Activated T-cell treated with anti-CD3 and anti-CD28 coated beads, Interleukin-2, amount 50 U/mL, for 1 hour (primary cell): ENCODE data around the gene GPR78.

Source experiments
- DNase-seq: peaks from one replicate; pipeline ENCODE4 v3.0.0-alpha.2; 2020

Gene GPR78, protein sequence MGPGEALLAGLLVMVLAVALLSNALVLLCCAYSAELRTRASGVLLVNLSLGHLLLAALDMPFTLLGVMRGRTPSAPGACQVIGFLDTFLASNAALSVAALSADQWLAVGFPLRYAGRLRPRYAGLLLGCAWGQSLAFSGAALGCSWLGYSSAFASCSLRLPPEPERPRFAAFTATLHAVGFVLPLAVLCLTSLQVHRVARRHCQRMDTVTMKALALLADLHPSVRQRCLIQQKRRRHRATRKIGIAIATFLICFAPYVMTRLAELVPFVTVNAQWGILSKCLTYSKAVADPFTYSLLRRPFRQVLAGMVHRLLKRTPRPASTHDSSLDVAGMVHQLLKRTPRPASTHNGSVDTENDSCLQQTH

DNA sequence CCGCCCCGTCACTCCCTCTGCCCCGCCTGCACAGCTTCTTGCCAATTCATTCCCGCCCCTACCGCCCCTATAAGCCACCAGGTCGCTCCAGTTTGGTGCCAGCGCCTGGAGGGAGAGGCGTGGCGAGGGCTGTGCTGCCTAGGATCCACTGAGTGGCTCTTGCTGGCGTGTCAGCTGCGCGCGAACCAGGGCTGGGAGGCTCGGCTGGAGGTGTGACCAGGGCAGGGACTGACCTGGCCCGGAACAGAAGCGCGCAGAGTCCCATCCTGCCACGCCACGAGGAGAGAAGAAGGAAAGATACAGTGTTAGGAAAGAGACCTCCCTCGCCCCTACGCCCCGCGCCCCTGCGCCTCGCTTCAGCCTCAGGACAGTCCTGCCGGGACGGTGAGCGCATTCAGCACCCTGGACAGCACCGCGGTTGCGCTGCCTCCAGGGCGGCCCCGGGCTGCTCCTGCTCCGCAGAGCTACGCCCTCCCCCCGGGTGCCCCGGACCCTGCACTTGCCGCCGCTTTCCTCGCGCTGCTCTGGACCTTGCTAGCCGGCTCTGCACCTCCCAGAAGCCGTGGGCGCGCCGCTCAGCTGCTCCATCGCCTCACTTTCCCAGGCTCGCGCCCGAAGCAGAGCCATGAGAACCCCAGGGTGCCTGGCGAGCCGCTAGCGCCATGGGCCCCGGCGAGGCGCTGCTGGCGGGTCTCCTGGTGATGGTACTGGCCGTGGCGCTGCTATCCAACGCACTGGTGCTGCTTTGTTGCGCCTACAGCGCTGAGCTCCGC is at the start of gene GPR78:
TSS of gene GPR78 (plus strand) at position 72 of the 773 bp plus-strand sequence. CDS start at position 663, 591 bp downstream.
- peak; percentile 27 for DNase-seq

DNA sequence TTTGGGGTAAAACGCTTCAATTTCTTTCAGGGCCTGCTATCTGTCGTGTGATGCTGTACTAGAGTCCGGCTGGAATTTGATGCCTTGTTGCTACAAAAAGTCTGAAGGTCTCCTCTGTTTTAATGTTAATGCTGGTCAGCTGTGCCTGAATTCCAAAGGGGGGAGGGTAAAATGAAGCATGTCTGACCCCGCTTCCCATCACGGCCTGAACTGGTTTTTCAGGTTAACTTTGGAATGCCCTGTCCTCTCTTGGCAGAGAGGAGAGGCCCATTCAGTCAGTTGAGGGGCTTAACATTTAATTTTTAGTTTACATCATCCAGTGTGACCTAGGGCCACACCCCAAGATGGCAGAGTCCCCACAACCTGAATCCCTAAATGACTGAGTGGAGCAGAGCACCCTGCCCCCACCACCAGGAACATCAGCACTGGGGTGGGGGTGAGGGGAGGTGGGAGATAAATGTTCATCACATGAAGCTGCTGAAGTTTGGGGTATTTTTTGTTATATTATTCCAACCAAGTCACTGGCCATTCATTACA is 47.9 kb upstream of the GPR78 start:
- DNase-seq = no peak

DNA sequence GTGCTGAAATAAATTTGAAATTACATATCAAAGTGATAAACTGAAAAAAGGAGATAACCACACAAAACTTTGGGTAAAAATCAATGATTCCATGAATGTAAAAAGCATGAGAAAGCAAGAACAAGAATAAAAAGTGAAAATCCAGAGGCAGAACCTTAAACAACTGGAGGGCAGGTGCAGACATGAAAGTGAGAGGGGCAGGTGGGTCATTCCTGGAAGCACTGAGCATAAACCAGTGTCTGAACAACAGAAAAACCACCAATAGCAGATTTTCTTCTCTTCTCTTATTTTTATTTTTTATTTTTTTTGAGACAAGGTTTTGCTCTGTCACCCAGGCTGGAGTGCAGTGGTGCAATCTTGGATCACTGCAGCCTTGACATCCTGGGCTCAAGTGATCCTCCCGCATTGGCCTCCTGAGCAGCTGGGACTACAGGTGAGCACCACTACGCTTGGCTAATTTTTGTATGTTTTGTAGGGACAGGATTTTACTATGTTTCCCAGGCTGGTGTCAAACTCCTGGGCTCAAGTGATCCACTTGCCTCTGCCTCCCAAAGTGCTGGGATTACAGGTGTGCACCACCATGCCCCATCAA is 46.8 kb upstream of the GPR78 start:
- no peak for DNase-seq

DNA sequence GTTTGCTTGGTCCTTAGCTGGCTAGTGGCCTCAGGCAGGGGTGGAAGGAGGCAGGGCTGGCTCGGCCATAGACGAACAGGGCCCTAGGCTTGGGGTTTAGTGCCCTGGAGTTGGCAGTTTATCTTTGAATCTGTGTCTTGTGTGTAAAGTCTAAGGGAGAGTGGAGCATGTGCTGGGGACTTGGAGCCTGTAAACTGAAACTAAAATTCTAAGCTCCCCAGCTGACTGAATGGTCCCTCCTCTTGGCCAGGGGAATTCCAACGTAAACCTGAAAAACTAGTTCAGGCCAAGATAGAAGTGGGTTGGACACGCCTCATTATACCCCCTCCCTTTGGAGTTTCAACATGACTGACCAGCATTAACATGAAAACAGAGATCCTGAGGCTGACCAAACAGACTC is 46.1 kb upstream of the GPR78 start:
- no peak for DNase-seq

DNA sequence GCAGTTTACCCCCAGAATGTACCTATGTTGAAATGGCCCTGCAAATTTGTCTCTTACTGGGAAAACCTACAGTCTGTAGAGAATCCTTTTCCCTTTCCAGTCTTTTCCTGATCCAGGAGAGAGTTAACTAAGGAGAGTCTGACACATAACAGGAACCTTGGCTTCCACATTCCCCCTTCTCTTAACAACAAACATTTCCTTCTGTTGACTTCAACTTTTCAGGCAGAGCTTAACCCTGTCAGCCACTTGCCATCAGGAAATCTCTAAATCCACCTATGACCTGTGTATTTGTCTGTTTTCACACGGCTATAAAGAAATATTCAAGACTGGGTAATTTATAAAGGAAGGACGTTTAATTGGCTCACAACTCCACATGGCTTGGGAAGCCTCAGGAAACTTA is 45.6 kb upstream of the GPR78 start:
- DNase-seq = no peak

DNA sequence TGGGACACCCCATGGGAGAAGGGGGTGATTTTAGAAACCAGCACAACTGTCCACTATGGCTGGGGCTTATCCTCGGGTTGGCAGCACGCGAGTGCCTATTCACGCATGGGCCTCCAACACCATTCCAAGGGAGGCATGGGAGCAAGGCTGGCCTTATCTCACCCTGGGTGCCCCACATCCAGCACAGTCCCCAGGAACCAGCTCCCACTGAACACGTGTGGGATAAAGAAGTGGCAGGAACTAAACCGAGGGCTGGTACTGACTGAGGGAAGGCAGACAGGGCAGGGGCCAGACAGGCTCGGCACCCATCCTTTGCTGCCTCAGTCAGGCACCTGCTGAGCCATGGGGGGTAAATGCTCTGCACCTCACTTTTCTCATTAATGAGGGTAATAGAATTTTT is 43.7 kb upstream of the GPR78 start:
- no peak for DNase-seq

DNA sequence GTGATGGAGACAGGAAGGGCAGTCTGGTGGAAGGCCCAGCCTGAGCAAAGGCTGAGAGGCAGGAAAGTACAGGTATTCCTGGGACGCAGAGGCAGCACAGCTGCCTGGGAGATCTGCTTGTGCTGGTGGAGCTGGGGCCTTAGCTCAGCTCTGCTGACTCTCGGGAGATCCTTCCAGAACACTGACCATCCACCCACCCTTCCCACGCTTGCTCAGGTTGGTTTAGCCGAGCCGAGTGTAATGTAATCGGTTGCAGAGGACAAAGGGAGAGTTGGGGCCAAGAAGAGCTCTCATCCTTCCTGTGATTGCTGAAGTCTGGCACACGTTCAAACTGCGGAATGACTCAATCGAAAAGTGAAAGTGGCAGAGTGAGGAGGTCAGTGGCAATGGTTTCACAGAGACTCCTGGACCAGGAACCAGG is 43.1 kb upstream of the GPR78 start:
- DNase-seq = no peak

DNA sequence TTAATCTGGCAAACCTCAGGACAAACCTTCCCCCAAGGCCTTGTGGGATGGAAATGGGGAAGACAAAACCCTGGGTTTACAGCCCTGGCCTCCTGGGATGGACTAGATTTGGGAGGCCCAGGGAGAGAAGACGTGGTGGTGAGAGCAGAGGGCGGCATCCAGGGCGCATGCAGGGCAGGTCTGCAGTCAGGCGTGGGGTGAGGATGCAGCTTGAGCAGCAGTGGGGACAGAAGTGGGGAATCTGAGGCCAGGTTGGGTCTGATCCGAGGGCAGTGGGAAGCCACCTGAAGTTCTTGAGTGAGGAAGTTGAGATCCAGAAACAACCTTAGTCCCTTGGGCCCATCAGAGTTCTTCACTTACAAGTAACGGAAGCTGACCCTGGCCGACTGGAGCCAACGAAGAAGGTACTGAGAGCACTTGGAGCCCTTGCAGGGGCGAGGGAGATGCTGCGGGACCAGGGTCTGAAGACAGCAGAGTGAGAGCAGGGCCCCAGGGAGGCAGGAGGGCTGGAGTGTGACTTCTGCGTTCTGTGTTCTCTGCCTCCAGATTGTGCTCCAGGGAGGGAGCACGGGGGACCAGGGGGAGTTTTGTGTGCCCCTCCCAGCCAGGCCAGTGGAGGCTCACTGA is 42.0 kb upstream of the GPR78 start:
- DNase-seq = no peak

DNA sequence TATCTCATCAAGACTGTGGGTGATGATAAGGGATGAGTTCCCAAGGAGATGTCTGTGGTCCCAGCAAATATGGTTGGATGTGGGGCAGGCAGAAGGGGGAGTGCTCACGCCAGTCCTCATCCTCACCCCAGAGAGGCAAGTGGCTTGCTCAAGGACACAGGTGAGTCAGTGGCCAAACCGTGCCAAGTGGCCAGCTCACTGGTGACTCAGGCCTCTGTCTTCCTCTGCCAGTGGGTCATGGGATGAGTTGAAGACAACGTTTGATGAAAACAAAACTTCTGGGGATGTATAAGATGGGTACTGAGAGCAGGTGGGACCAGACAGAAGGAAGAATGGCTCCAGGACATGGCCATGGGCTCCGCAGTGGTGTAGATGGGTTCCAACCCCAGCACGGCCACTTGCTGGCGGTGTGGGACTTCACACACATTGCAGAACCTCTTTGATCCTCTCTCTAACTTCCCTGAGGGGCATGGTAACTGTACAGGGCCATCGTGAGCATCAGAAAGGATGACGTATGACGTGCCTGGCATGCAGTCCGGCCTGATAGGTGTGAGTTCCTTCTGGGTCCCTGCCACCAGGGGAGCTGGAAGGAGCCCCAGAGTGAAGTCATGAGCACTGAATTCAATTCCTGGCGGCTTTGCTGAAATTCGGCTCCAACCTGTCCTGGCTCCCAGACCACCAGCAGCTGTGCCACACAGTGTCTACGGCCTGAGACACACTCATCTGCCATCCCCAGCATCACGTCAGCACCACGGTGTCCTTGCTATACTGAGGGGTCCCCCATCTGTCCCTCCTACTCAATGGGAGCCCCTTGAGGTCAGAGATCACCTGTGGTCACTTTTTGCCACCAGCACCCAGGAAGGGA is 41.3 kb upstream of the GPR78 start:
- no peak for DNase-seq

DNA sequence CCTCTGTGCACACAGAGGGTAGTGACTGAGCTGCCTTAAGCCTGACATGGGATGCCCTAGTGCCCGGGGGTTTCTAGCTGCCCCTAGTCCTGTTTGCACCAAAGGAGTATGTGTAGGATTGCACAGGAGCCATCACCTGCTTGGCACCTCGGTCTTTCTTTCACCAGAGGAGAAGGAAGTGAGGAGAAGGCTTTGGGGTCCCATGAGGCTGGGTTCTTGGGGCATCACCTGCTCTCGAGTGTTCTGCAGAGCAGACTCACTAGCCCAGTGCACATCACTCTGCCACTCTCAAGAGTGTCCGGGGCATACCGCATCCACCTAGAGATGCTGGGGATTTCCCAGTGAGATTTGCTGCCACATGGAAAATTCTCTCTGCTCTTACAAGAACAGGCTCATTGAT is 40.5 kb upstream of the GPR78 start:
- DNase-seq = peak; percentile 7

DNA sequence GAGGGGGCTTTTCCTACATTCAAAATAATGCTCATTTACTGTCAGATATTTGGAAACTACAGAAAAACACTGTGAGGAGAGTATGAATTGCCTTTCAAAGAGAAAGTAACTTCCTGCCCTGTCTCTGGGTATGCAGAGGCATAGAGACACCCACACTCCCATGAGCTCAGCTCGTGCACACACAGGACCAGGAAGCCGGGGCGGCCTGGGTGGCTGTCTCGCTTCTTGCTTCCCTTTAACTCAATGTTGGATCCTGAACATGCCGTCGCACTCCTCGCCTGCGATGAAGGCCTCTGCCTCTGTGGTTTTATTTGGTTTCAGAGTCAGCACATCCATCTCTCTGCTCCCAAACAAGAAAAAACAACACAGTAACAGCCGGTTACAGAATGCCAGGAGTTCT is 40.1 kb upstream of the GPR78 start:
- DNase-seq = peak; percentile 12

DNA sequence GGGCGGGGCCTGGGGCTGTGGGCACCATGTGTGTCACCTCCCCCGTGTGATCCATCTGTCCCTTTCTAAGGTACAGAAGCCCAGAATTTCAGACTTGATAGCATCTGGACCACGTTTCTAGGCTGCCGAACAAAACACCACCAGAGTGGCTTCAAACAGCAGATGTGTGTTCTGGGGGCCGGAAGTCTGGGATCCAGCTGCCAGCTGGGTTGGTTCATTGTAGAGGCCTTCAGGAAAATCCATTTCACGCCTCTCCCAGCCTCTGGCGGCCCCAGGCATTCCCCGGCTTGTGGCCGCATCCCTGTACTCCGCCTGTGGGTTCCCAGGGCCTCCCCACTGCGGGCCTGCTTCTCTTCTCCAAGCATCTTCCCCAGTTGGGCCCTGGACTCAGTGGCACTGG is 39.6 kb upstream of the GPR78 start:
- no peak for DNase-seq

DNA sequence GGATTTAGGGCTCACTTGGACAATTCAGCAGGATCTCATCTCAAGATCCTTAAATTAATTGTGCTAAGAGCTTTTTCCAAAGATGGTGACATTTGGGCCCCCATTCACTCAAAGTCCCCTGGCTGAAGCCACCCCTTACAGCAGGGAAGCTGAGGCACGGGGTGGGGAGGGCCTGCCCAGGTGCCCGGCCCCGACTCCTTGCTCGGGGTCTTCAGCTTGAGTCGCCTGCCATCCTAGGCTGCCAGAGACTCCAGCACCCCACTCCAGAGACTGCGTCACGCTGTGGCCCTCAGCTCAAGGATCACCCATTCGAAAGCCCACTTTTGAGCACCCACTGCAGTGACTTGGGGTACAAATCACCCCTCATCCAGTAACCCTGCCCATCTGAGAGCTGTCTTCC is 39.2 kb upstream of the GPR78 start:
- no peak for DNase-seq

DNA sequence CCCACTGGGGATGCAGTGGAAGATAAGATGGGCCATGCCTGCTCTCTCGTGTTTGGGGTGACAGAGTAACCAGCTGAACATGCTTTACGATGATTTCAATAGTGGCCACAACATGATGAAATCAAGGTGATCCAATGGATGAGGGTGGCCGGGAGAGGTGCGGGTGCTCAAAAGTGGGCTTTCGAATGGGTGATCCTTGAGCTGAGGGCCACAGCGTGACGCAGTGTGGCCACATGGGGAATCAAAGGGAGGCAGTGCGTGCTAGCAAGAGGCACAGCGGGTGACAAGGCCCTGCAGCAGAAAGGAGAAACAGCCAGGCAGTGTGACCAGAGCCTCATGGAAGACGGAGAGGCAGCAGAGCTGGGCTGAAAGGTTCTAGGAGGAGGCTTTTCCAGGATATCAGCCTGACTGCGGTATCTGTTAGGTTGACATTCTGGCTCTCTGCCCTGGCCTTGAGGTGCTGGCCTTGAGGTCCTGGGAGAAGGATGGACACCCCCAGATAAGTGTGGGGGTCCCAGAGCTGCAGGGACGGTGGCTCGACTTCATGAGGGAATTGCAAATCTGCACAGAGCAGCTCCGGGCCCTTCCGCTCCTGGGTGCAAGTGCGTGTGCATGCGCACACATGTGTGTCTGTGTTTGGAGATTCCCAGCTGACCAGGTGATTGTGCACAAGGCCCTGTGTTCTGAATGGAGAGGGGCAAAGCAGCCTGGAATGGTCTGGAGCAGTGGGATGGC is 38.0 kb upstream of the GPR78 start:
- peak; percentile 2 for DNase-seq

DNA sequence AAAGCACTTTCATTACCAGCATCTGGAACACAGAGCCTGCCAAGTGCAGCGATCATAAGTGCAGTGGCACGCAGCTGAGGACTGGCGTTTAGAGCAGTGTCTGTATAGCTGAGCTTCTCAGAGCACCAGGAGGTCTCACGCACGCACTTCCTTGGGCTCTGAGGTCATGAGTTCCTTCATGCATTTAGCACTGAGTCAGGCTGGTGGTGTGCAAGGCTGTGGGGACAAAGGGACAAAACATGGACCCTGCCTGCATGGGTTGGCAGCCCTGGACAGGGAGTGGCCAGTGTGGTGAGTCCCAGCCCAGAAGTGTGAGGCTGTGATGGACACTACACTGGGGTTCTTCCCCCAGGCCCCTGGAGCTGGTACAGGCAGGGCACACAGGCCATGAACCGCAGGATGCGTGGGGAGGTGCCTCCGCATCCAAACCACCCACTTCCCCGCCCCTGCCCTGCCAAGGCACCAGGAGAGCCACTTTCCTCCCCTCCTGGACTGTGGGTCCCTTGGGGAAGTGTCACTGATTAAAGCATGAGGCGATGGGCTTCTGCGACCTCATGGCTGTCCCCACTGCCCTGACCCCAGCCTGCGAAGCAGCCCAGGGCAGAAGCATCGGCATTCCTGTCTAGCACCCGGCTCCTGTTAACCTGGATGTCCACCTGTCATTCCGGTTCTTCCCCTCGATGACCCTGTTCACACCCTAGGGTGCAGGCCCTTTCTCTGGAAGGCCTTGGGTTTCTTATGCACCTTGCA is 37.2 kb upstream of the GPR78 start:
- no peak for DNase-seq

DNA sequence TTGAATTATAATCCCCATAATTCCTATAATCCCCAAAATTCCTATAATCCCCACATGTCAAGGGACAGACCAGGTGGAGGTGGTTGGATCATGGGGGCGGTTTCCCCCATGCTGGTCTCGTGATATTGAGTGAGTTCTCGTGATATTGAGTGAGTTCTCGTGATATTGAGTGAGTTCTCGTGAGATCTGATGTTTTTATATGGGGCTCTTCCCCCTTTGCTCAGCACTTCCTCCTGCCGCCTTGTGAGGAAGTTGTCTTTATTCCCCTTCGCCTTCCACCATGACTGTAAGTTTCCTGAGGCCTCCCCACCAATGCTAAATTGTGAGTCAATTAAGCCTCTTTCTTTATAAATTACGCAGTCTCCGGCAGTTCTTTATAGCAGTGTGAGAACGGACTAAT is 36.6 kb upstream of the GPR78 start:
- DNase-seq = no peak

DNA sequence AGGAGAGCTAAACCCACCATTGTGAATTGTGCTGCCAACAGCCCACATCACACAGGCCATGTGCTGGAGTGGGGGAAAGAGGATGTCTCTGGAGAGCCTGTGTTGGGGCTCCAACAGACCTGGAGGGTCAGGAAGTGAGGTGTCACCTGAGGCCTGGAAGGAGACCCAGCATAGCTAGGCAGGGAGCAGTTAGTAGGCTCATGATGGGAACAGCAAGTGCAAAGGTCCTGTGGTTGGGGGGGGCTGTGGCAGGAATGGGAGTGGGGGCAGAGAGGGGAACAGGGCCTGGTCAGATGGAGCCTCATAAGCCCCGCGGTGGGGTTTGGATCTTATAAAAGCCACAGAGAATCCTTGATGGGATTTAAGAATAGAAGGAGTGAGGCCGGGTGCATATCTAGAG is 35.9 kb upstream of the GPR78 start:
- DNase-seq = no peak

DNA sequence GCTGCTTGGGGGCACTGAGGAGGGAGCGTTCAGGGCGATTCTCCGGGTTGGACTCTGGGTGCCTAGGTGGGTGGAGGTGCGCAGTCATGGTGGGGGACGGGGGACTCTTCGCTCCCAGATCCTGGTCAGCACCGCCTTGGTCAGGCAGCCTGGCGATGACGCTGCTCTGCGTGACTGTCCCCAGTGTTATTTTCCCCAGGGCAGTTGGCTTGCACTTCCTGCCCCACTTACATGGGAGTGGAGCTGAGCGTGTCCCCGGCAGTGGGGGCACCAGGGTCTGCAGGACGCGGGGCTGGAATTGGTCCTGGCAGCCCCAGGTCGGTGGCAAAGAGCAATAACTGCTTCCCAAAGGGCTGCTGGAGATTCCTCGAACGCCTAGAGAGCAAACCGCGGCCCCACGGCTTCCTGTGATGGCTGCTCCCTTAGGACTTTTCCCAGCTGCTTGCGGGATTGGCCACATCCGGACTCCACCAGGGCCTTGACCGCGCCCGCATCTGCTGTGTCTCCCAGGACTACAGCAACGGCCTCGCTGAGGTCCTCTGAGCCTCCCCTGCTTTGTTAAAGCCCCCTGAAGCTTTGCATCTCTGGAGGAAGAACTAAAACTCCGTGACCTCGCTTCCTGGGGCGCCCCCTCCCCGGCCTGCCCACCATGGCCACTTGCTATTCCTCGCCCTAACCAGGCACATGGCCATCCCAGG is 35.3 kb upstream of the GPR78 start:
- DNase-seq = no peak

DNA sequence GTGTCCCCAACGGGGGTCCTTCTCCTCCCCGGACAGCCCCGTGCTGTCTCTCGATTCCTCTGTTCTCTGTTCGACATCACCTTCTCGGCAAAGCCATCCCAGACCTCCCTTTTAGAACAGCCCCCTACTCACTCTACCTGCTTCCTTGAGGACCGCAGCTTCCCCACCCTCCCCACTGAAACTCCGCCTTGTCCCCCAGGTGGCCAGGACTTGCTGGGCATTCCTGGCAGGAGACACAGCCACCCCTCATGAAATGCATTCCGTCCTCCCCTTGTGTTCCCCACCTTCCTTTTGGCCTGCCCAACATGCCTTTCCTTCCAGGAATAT is 34.8 kb upstream of the GPR78 start:
- no peak for DNase-seq

DNA sequence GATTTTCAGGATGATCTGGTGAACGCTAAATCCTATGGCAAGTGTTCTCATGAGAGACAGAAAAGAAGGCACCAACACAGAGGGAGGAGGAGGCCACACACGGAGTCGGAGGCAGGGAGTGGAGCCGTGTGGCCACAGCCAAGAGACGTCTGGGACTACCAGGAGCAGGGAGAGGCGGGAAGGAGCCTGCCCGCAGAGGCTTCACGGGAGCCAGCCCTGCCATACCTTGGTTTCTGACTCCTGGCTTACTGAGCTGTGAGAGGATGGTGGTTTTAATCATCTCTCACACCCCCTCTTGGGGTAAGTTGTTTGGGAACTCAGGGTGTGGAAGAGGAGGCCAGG is 33.5 kb upstream of the GPR78 start:
- no peak for DNase-seq
